OCI-LY1 (cell line): ENCODE data around the gene MYO16.

Experiments
- H2AFZ ChIP-seq: fragments of 200-600 bp; sonication (generic), shearing (Covaris generic); 2 replicates; pipeline ENCODE4 v1.6.0; 2014; ENCODE audit warnings: antibody characterized with exemption, mild to moderate bottlenecking, low read length
- H3F3A ChIP-seq: fragments of 200-600 bp; sonication (generic), shearing (Covaris generic); 2 replicates; pipeline ENCODE4 v1.6.0; 2014; ENCODE audit warnings: mild to moderate bottlenecking, antibody characterized with exemption, low read length, moderate library complexity; ENCODE audit not compliant: insufficient read depth
- H3K27ac ChIP-seq: fragments of 200-600 bp; sonication (generic); 2 replicates; pipeline ENCODE4 v1.5.1; 2014; ENCODE audit warnings: low read length, mixed run types, mild to moderate bottlenecking, low read depth; ENCODE audit not compliant: poor library complexity, severe bottlenecking
- H3K27me3 ChIP-seq: fragments of 200-600 bp; sonication (generic); 2 replicates; pipeline ENCODE4 v1.6.0; 2014; ENCODE audit warnings: antibody characterized with exemption, mild to moderate bottlenecking, low read length, moderate library complexity; ENCODE audit not compliant: insufficient read depth
- H3K36me3 ChIP-seq: fragments of 200-600 bp; sonication (generic); 2 replicates; pipeline ENCODE4 v1.6.1; 2014; ENCODE audit warnings: mild to moderate bottlenecking, antibody characterized with exemption, low read length, moderate library complexity, mixed read lengths; ENCODE audit not compliant: insufficient read depth
- H3K4me1 ChIP-seq: fragments of 200-600 bp; sonication (generic); 2 replicates; pipeline ENCODE4 v1.5.1; 2014; ENCODE audit warnings: mild to moderate bottlenecking, low read length, moderate library complexity; ENCODE audit not compliant: insufficient read depth, severe bottlenecking
- H3K4me2 ChIP-seq: fragments of 200-600 bp; sonication (generic), shearing (Covaris generic); 2 replicates; pipeline ENCODE4 v1.6.1; 2014; ENCODE audit warnings: low read length
- H3K4me3 ChIP-seq: fragments of 200-600 bp; sonication (generic); 2 replicates; pipeline ENCODE4 v1.5.1; 2014; ENCODE audit warnings: low read length, low read depth, mild to moderate bottlenecking, mixed read lengths; ENCODE audit not compliant: poor library complexity, severe bottlenecking
- H3K79me2 ChIP-seq: fragments of 200-600 bp; shearing (Covaris generic); 2 replicates; pipeline ENCODE4 v1.6.1; 2016; ENCODE audit warnings: mixed run types, low read length, mixed read lengths; ENCODE audit not compliant: insufficient read depth
- H3K9ac ChIP-seq: fragments of 200-600 bp; sonication (generic), shearing (Covaris generic); 2 replicates; pipeline ENCODE4 v1.6.1; 2014; ENCODE audit warnings: mild to moderate bottlenecking, low read length, mixed read lengths
- H3K9me2 ChIP-seq: fragments of 200-600 bp; sonication (generic), shearing (Covaris generic); 2 replicates; pipeline ENCODE4 v1.6.1; 2014; ENCODE audit warnings: low read depth, mild to moderate bottlenecking, low read length, mixed read lengths
- H3K9me3 ChIP-seq: fragments of 200-600 bp; shearing (Covaris generic); 2 replicates; pipeline ENCODE4 v1.6.1; 2014; ENCODE audit warnings: low read length, mixed read lengths
- H4K20me1 ChIP-seq: fragments of 200-600 bp; sonication (generic), shearing (Covaris generic); 2 replicates; pipeline ENCODE4 v1.6.0; 2016; ENCODE audit warnings: mild to moderate bottlenecking, low read length; ENCODE audit not compliant: insufficient read depth
- CTCF ChIP-seq: fragments of 200-600 bp; sonication (generic), shearing (Covaris generic); IDR thresholded peaks from 2 replicates; pipeline ENCODE4 v1.5.1; 2017; ENCODE audit warnings: mild to moderate bottlenecking, antibody characterized with exemption, low read length, moderate library complexity, mixed read lengths
- EZH2 ChIP-seq: fragments of 200-600 bp; sonication (generic), shearing (Covaris generic); IDR thresholded peaks from 2 replicates; pipeline ENCODE4 v1.8.0; 2017; ENCODE audit warnings: borderline replicate concordance, mixed run types, mild to moderate bottlenecking, antibody characterized with exemption, low read length, moderate library complexity, mixed read lengths

Gene MYO16

GRCh38 chr13:108919036-108919907 is 289.9 kb downstream of the MYO16 start:
- H3K4me1 ChIP-seq, result peaks cover 11% of the 10 kb centered on the region
- no peak overlapping the region for H3K27ac ChIP-seq
- no peaks in the 10 kb centered on the region for H3F3A ChIP-seq
- no peaks in the 10 kb centered on the region for H3K9me3 ChIP-seq
- no peak overlapping the region for H3K9ac ChIP-seq
- no peak overlapping the region for H2AFZ ChIP-seq
- H3K36me3 ChIP-seq, result no peaks in the 10 kb centered on the region
- H3K4me2 ChIP-seq, result no peak overlapping the region
- no peaks in the 10 kb centered on the region for H3K79me2 ChIP-seq
- no peak for TF ChIP-seq EZH2
- TF ChIP-seq CTCF, result no peak
- H4K20me1 ChIP-seq, result no peaks in the 10 kb centered on the region
- no peaks in the 10 kb centered on the region for H3K27me3 ChIP-seq
- no peak overlapping the region for H3K4me3 ChIP-seq
- H3K9me2 ChIP-seq, result no peaks in the 10 kb centered on the region

GRCh38 chr13:108920137-108920536 is 290.7 kb downstream of the MYO16 start:
- Histone ChIP-seq H3K36me3 (no peaks in the 10 kb centered on the region), H3K9me2 (no peaks in the 10 kb centered on the region), H3K4me3 (no peak overlapping the region), H2AFZ (no peak overlapping the region), H3K27me3 (no peaks in the 10 kb centered on the region), H3K9me3 (no peaks in the 10 kb centered on the region), H3K27ac (no peak overlapping the region), H3K4me2 (no peak overlapping the region), H3K79me2 (no peaks in the 10 kb centered on the region), H4K20me1 (no peaks in the 10 kb centered on the region), H3K4me1 (peaks cover 8% of the 10 kb centered on the region), H3K9ac (no peak overlapping the region), H3F3A (no peaks in the 10 kb centered on the region)
- TF ChIP-seq CTCF, result no peak
- TF ChIP-seq EZH2, result no peak

- Histone ChIP-seq H2AFZ (no peak overlapping the region), H3F3A (no peaks in the 10 kb centered on the region), H3K79me2 (no peaks in the 10 kb centered on the region), H3K27me3 (no peaks in the 10 kb centered on the region), H3K36me3 (no peaks in the 10 kb centered on the region), H3K4me2 (no peak overlapping the region), H3K9me3 (no peaks in the 10 kb centered on the region), H4K20me1 (no peaks in the 10 kb centered on the region), H3K4me1 (no peaks in the 10 kb centered on the region), H3K27ac (no peak overlapping the region), H3K4me3 (no peak overlapping the region), H3K9me2 (no peaks in the 10 kb centered on the region), H3K9ac (no peak overlapping the region)
- no peak for TF ChIP-seq CTCF
- no peak for TF ChIP-seq EZH2
These were observed 291.8 kb downstream of the MYO16 start for GRCh38 chr13:108921238-108921637.
